HUES48 (cell line): Measurements from ENCODE around the gene TMEM247.

ENCODE experiments used
- H3K27ac ChIP-seq: one replicate; pipeline ENCODE4 v1.7.0; 2013; ENCODE audit warnings: low read depth, low read length, inconsistent platforms
- H3K27me3 ChIP-seq: 2 replicates; pipeline ENCODE4 v1.6.1; 2013; ENCODE audit warnings: mild to moderate bottlenecking, low read length; ENCODE audit not compliant: control insufficient read depth, insufficient read depth
- H3K36me3 ChIP-seq: 2 replicates; pipeline ENCODE4 v1.6.1; 2013; ENCODE audit warnings: low read length; ENCODE audit not compliant: control insufficient read depth, insufficient read depth
- H3K4me1 ChIP-seq: 2 replicates; pipeline ENCODE4 v1.6.1; 2013; ENCODE audit warnings: mild to moderate bottlenecking, low read length; ENCODE audit not compliant: control insufficient read depth, insufficient read depth
- H3K4me3 ChIP-seq: 2 replicates; pipeline ENCODE4 v1.5.1; 2013; ENCODE audit warnings: mild to moderate bottlenecking, low read depth, low read length
- H3K9ac ChIP-seq: 2 replicates; pipeline ENCODE4 v1.6.1; 2013; ENCODE audit warnings: mild to moderate bottlenecking, low read depth, low read length, moderate library complexity
- H3K9me3 ChIP-seq: 2 replicates; pipeline ENCODE4 v1.6.1; 2013; ENCODE audit warnings: low read length; ENCODE audit not compliant: control insufficient read depth, insufficient read depth

TMEM247 gene

GRCh38 chr2:46531863-46532262, 52.5 kb downstream of the TMEM247 start:
- Histone ChIP-seq H3K27ac (no peak overlapping the region), H3K9me3 (no peaks in the 10 kb centered on the region), H3K9ac (no peak overlapping the region), H3K4me3 (no peak overlapping the region), H3K36me3 (no peaks in the 10 kb centered on the region), H3K4me1 (no peaks in the 10 kb centered on the region), H3K27me3 (no peaks in the 10 kb centered on the region)
